Measurements from ENCODE around the gene PPIC. TPM values are rescaled to one million over a fixed set of nuclear protein-coding genes. Genes with fewer than 3 reads are reported as not detected.

PPIC gene
- total RNA-seq, 1 donor from 2014 or later = not detected

- H3K27ac Mint-ChIP-seq = no peak overlapping the region
- intact Hi-C loops (cut with micrococcal nuclease) = no loop called here
- H3K27me3 Mint-ChIP-seq = no peaks in the 10 kb centered on the region
- TF ChIP-seq CTCF (IDR thresholded peaks at IDR 0.05) = no peak
- no peak for ATAC-seq (ENCODE audit: low read depth)
- H3K4me3 Mint-ChIP-seq = no peak overlapping the region
- CTCF ChIA-PET = interaction anchor here (1.5 kb wide), 1 partner anchor 12 kb away, joined by 4 read pairs; no protein-coding TSS in a partner anchor
- POLR2A ChIA-PET = no interaction called here
- no peak for DNase-seq
- peaks cover 14% of the 10 kb centered on the region for H3K4me1 Mint-ChIP-seq
- H3K9me3 Mint-ChIP-seq = no peaks in the 10 kb centered on the region
- H3K36me3 Mint-ChIP-seq (ENCODE audit: low read depth) = no peaks in the 10 kb centered on the region
Measured at GRCh38 chr5:122985006-122985700, 51.4 kb downstream of the PPIC start.

DNA sequence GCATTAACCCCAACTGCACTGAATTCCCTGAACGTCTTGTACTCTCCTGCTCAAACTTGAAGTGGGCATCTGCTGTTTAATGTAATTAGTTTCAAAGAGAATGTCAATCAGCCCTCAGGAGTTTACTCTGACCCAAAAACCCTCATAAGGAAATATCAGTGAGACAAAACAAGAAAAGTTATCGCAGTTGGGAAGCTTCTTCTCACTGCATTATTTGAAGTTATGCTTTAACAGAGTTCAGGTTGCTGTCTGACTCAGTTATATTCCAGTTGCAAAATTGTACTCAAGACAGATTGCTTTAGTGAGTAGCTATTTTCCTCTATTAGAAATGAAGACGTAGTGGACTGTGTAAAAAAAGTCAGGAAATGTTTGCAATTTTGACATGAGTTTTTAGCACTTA, 52.1 kb downstream of the PPIC start:
- no peaks in the 10 kb centered on the region for H3K9me3 Mint-ChIP-seq
- no peaks in the 10 kb centered on the region for H3K27me3 Mint-ChIP-seq
- peaks cover 14% of the 10 kb centered on the region for H3K4me1 Mint-ChIP-seq
- ChIA-PET CTCF (interaction anchor here (1.5 kb wide), 1 partner anchor 12 kb away, joined by 4 read pairs; no protein-coding TSS in a partner anchor), POLR2A (no interaction called here)
- H3K27ac Mint-ChIP-seq = no peak overlapping the region
- intact Hi-C loops (cut with micrococcal nuclease) = no loop called here
- no peak for DNase-seq
- H3K4me3 Mint-ChIP-seq = no peak overlapping the region
- H3K36me3 Mint-ChIP-seq (ENCODE audit: low read depth) = no peaks in the 10 kb centered on the region
- ATAC-seq (ENCODE audit: low read depth) = no peak
- no peak for TF ChIP-seq CTCF (IDR thresholded peaks at IDR 0.05)

- intact Hi-C loops (cut with micrococcal nuclease) = no loop called here
- POLR2A ChIA-PET = no interaction called here
Measured at GRCh38 chr5:122982376-122982775, 54.1 kb downstream of the PPIC start.

DNA sequence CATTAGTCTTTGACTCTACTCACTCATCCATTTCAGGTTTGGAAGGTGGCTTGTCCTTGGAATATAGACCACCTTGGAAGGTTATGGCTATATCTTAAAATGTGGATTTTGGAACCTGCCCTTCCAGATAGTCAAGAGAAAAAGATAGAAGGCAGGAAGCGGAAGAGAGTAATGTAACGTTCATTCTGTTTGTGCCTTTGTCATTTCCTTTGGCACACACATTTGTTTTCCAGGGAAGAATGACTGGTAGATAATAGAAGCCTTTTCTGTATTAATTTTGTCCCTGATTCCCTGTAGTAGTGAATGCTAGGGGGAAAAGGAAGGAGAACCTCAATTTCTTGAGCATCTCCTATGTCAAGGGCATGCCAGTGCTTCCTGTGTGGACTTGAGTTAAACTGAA, 54.7 kb downstream of the PPIC start:
- ChIA-PET CTCF (no interaction called here), POLR2A (no interaction called here)
- intact Hi-C loops (cut with micrococcal nuclease) = no loop called here
- Mint-ChIP-seq H3K36me3 (ENCODE audit: low read depth) (no peaks in the 10 kb centered on the region), H3K4me1 (peaks cover 11% of the 10 kb centered on the region), H3K27me3 (no peaks in the 10 kb centered on the region), H3K9me3 (no peaks in the 10 kb centered on the region), H3K27ac (no peak overlapping the region), H3K4me3 (no peak overlapping the region)
- ATAC-seq (ENCODE audit: low read depth) (no peak), DNase-seq (no peak)
- no peak for TF ChIP-seq CTCF (IDR thresholded peaks at IDR 0.05)

More at GRCh38 chr5:122982376-122982775, 54.1 kb downstream of the PPIC start:
- no peak for TF ChIP-seq CTCF (IDR thresholded peaks at IDR 0.05)
- Mint-ChIP-seq H3K27ac (no peak overlapping the region), H3K9me3 (no peaks in the 10 kb centered on the region), H3K27me3 (no peaks in the 10 kb centered on the region), H3K4me3 (no peak overlapping the region), H3K36me3 (ENCODE audit: low read depth) (no peaks in the 10 kb centered on the region), H3K4me1 (peaks cover 14% of the 10 kb centered on the region)
- DNase-seq = no peak
- CTCF ChIA-PET = no interaction called here
- ATAC-seq (ENCODE audit: low read depth) = no peak

DNA sequence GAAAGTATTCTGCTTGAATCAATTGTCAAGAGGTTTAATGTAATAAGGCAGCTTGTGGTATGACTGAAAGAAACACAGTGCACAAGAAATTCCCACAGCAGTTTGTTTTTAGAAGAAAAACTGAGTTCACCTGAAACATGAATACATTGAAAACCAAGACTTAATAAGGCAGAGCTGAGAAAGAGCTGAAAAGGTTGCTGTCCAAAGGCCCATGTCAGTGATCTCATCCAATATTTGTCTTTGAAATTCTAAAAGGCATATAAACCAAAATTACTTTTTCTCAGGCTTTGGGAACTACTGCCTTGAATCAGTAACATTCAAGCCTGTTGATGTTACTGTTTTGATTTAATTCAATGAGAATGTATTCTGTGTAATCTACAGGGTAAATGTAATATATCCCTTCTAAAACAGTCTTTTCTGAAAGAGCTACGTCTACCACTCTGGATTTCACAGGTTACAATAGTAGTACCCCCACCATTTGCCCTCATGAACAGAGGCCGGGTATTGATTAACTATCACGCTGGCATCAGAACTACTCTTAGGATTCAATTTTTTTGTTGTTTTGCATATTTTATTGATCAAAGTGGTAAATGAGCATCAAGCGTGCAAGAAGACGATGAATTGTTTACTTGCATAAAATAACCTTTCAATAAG, 57.8 kb downstream of the PPIC start:
- POLR2A ChIA-PET = no interaction called here
- H3K9me3 Mint-ChIP-seq = no peaks in the 10 kb centered on the region
- no peaks in the 10 kb centered on the region for H3K27me3 Mint-ChIP-seq
- intact Hi-C loops (cut with micrococcal nuclease) = no loop called here
- no peaks in the 10 kb centered on the region for H3K36me3 Mint-ChIP-seq (ENCODE audit: low read depth)
- no peak overlapping the region for H3K4me3 Mint-ChIP-seq
- no peaks in the 10 kb centered on the region for H3K4me1 Mint-ChIP-seq
- no peak overlapping the region for H3K27ac Mint-ChIP-seq
- CTCF ChIA-PET = no interaction called here
- TF ChIP-seq CTCF (IDR thresholded peaks at IDR 0.05) = no peak
- DNase-seq (no peak), ATAC-seq (ENCODE audit: low read depth) (no peak)
